ENCODE results near the gene ANKRD6. TPM values are rescaled to one million over a fixed set of nuclear protein-coding genes. Genes with fewer than 3 reads are reported as not detected.
A peak's percentile ranks its signal among the peaks of the same experiment; 100 is the strongest.

The ANKRD6 gene
- total RNA-seq, 1 experiment from 2014 or later: 5.6 TPM

- Histone ChIP-seq H3K4ac (ENCODE audit: low read depth, low read length) (no peak overlapping the region), H4K20me1 (ENCODE audit: control insufficient read depth, insufficient read depth, insufficient read length) (no peaks in the 10 kb centered on the region), H2BK12ac (ENCODE audit: insufficient read length, low read depth, low read length) (no peak overlapping the region), H3K14ac (ENCODE audit: insufficient read depth, low read length) (no peak overlapping the region), H3K27me3 (ENCODE audit: insufficient read depth, low read length) (no peaks in the 10 kb centered on the region), H3K9ac (ENCODE audit: extremely low read depth, insufficient read length, low read length) (no peak overlapping the region), H3K23ac (ENCODE audit: insufficient read length, low read depth, low read length) (no peak overlapping the region), H2AK5ac (ENCODE audit: insufficient read length, low read length) (no peak overlapping the region), H4K5ac (ENCODE audit: insufficient read length, low read depth, low read length) (no peak overlapping the region), H3K79me2 (ENCODE audit: insufficient read depth, low read length) (no peaks in the 10 kb centered on the region), H3K18ac (ENCODE audit: insufficient read length, low read depth, low read length) (no peak overlapping the region), H2BK120ac (ENCODE audit: low read depth, low read length, poor library complexity, severe bottlenecking) (no peak overlapping the region), H2BK20ac (ENCODE audit: low read depth, low read length, poor library complexity, severe bottlenecking) (no peak overlapping the region), H3K23me2 (ENCODE audit: insufficient read length, low read depth, low read length, poor library complexity, severe bottlenecking) (no peaks in the 10 kb centered on the region), H4K8ac (replicated peaks; ENCODE audit: insufficient read length, low read depth, low read length) (no peak overlapping the region), H3K79me1 (ENCODE audit: insufficient read depth, low read depth, low read length, poor library complexity, severe bottlenecking) (no peaks in the 10 kb centered on the region), H3K9me3 (ENCODE audit: control insufficient read depth, low read depth, low read length) (no peaks in the 10 kb centered on the region), H2BK5ac (ENCODE audit: insufficient read length, low read length) (no peak overlapping the region), H3K27ac (ENCODE audit: insufficient read length, low read depth, low read length) (no peak overlapping the region), H3K4me1 (ENCODE audit: insufficient read depth, low read length) (no peaks in the 10 kb centered on the region), H2BK15ac (ENCODE audit: low read depth, low read length) (no peak overlapping the region), H3T11ph (ENCODE audit: low read length) (no peak overlapping the region), H2AFZ (ENCODE audit: low read length) (no peak overlapping the region), H3K56ac (ENCODE audit: insufficient read length, low read depth, low read length) (no peak overlapping the region), H3K4me2 (ENCODE audit: insufficient read depth, insufficient read length, low read length) (no peak overlapping the region), H4K91ac (ENCODE audit: insufficient read length, low read depth, low read length) (no peak overlapping the region)
- Mint-ChIP-seq H3K4me3 (no peak overlapping the region), H3K9me3 (no peaks in the 10 kb centered on the region), H3K27me3 (ENCODE audit: low read depth) (no peaks in the 10 kb centered on the region), H3K27ac (peak overlapping the region in 2 of 3 experiments; percentile 69 to 73; a peak in 2 of 7 replicates), H3K36me3 (ENCODE audit: insufficient read depth in 1 of 3, low read depth in 3 of 3) (peaks cover 72 to 92% (median 73%) of the 10 kb centered on the region in 3 experiments), H3K4me1 (no peaks in the 10 kb centered on the region)
- no peak for DNase-seq
- TF ChIP-seq, protein P1, sequence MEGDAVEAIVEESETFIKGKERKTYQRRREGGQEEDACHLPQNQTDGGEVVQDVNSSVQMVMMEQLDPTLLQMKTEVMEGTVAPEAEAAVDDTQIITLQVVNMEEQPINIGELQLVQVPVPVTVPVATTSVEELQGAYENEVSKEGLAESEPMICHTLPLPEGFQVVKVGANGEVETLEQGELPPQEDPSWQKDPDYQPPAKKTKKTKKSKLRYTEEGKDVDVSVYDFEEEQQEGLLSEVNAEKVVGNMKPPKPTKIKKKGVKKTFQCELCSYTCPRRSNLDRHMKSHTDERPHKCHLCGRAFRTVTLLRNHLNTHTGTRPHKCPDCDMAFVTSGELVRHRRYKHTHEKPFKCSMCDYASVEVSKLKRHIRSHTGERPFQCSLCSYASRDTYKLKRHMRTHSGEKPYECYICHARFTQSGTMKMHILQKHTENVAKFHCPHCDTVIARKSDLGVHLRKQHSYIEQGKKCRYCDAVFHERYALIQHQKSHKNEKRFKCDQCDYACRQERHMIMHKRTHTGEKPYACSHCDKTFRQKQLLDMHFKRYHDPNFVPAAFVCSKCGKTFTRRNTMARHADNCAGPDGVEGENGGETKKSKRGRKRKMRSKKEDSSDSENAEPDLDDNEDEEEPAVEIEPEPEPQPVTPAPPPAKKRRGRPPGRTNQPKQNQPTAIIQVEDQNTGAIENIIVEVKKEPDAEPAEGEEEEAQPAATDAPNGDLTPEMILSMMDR (conservative IDR thresholded peaks at IDR 0.05): no peak
- WGBS (ENCODE audit: extremely low coverage, insufficient read length, low lambda C conversion rate): no CpG with 5 or more reads among the region's 1 CpG
These were observed 228.6 kb downstream of the ANKRD6 start for GRCh38 chr6:89661559-89661958.
